GM12878 (cell line): Measurements from ENCODE around the gene PPARA. TPM values are rescaled to one million over a fixed set of nuclear protein-coding genes. Genes with fewer than 3 reads are reported as not detected.

Experiments used
- ATAC-seq: fragments of 200-7000 bp; cut with Tn5 transposase; 3 replicates; pipeline ENCODE4 v1.9.1; 2020; ENCODE audit warnings: mild to moderate bottlenecking, moderate library complexity
- BruUV-seq: library from RNA; stranded (reverse); fragments of 400-500 nt; replicated peaks from 2 replicates; lab custom pipeline; 2021; lab: Mats Ljungman, UMichigan
- CTCF ChIA-PET: fragments of 300-600 bp; sonication (Branson Sonifier 250); formaldehyde crosslinking; extraction: SDS; loops from one replicate; lab custom pipeline; 2021; ENCODE audit warnings: inconsistent platforms; lab: Yijun Ruan, JAX
- POLR2A ChIA-PET: fragments of 350-600 bp; formaldehyde crosslinking; extraction: SDS; loops from one replicate; lab custom pipeline; 2021; ENCODE audit warnings: inconsistent platforms; lab: Charles Lee
- RAD21 ChIA-PET: fragments of 300-600 bp; sonication (Branson Sonifier 250); formaldehyde crosslinking; loops from one replicate; lab custom pipeline; 2023; ENCODE audit warnings: antibody characterized with exemption; ENCODE audit not compliant: unreplicated experiment; lab: Charles Lee
- SMC1A ChIA-PET: fragments of 300-600 bp; sonication (Branson Sonifier 250); formaldehyde crosslinking; loops from one replicate; lab custom pipeline; 2023; ENCODE audit not compliant: unreplicated experiment, uncharacterized antibody; lab: Charles Lee
- DNase-seq: peaks from one replicate; pipeline ENCODE4 v3.0.0-alpha.2; 2011; ENCODE audit warnings: low read depth, low spot score
- FAIRE-seq: peaks from 3 replicates; lab custom pipeline; 2011; peaks lifted over from hg19 to GRCh38; lab: Jason Lieb, UNC
- H2AFZ ChIP-seq: 2 replicates; pipeline ENCODE4 v1.6.0; 2011; ENCODE audit warnings: low read depth, low read length, control low read depth; ENCODE audit not compliant: control insufficient read depth
- H3K27ac ChIP-seq: 2 replicates; pipeline ENCODE4 v1.5.1; 2011; ENCODE audit warnings: control low read depth; ENCODE audit not compliant: control insufficient read depth, insufficient read depth
- H3K27me3 ChIP-seq, 2 experiments: replicated peaks in 1 of 2; 2 replicates each; pipeline versions ENCODE4 v1.6.0 to v1.6.1; 2011; ENCODE audit warnings: low read length in 1 of 2; ENCODE audit not compliant: control insufficient read depth in 2 of 2, insufficient read depth in 2 of 2
- H3K36me3 ChIP-seq, 2 experiments: 2 replicates each; pipeline ENCODE4 v1.5.1; 2011; ENCODE audit warnings: low read length in 1 of 2; ENCODE audit not compliant: control insufficient read depth in 2 of 2, insufficient read depth in 2 of 2
- H3K4me1 ChIP-seq: 2 replicates; pipeline ENCODE4 v1.6.1; 2011; ENCODE audit warnings: mild to moderate bottlenecking, low read length, moderate library complexity, mixed read lengths; ENCODE audit not compliant: control insufficient read depth, insufficient read depth
- H3K4me2 ChIP-seq: 2 replicates; pipeline ENCODE4 v1.6.0; 2011; ENCODE audit warnings: control low read depth; ENCODE audit not compliant: control insufficient read depth, insufficient read depth
- H3K4me3 ChIP-seq: fragments of 200-600 bp; sonication (generic); 2 replicates; pipeline ENCODE4 v1.5.1; 2016
- H3K79me2 ChIP-seq: 2 replicates; pipeline ENCODE4 v1.6.0; 2011; ENCODE audit warnings: low read length; ENCODE audit not compliant: control insufficient read depth, insufficient read depth
- H3K9ac ChIP-seq: 2 replicates; pipeline ENCODE4 v1.8.0; 2011; ENCODE audit warnings: low read length, control low read depth, mixed read lengths; ENCODE audit not compliant: control insufficient read depth, insufficient read depth
- H3K9me3 ChIP-seq: replicated peaks from 3 replicates; pipeline ENCODE4 v1.5.1; 2011; ENCODE audit warnings: mild to moderate bottlenecking, low read length; ENCODE audit not compliant: control insufficient read depth, insufficient read depth
- H4K20me1 ChIP-seq: 2 replicates; pipeline ENCODE4 v1.6.0; 2011; ENCODE audit not compliant: control insufficient read depth, insufficient read depth
- BRCA1 ChIP-seq: IDR thresholded peaks from 2 replicates; pipeline ENCODE4 v1.6.1; 2011; ENCODE audit warnings: low read depth, low read length, improper control_type of control experiment
- CREB1 ChIP-seq: IDR thresholded peaks from 2 replicates; pipeline ENCODE4 v1.6.1; 2012; ENCODE audit warnings: low read depth, mild to moderate bottlenecking, inconsistent platforms
- E4F1 ChIP-seq: fragments of 450-650 bp; IDR thresholded peaks from 2 replicates; pipeline ENCODE4 v1.6.1; 2018; ENCODE audit warnings: borderline replicate concordance, mild to moderate bottlenecking; ENCODE audit not compliant: partially characterized antibody
- HDAC2 ChIP-seq: fragments of 200-600 bp; sonication (generic); IDR thresholded peaks from 2 replicates; pipeline ENCODE4 v1.6.1; 2017
- KAT2A ChIP-seq: conservative IDR thresholded peaks from 2 replicates; pipeline ENCODE4 v1.6.1; 2011; ENCODE audit warnings: low read depth, low read length; ENCODE audit not compliant: control insufficient read depth
- NR2F1 ChIP-seq: fragments of 450-650 bp; conservative IDR thresholded peaks from 2 replicates; pipeline ENCODE4 v1.6.1; 2017; ENCODE audit warnings: mild to moderate bottlenecking
- PAX5 ChIP-seq: IDR thresholded peaks from 2 replicates; pipeline ENCODE4 v1.6.1; 2011; ENCODE audit warnings: low read depth, low read length, borderline replicate concordance
- RBBP5 ChIP-seq: fragments of 200-600 bp; sonication (generic); conservative IDR thresholded peaks from 2 replicates; pipeline ENCODE4 v1.6.1; 2016
- RCOR1 ChIP-seq: conservative IDR thresholded peaks from 2 replicates; pipeline ENCODE4 v1.6.1; 2012; ENCODE audit warnings: low read depth, low read length, improper control_type of control experiment
- SMARCA5 ChIP-seq: fragments of 450-650 bp; IDR thresholded peaks from 2 replicates; pipeline ENCODE4 v1.6.1; 2017; ENCODE audit warnings: mild to moderate bottlenecking
- SREBF1 ChIP-seq: IDR thresholded peaks from 2 replicates; pipeline ENCODE4 v1.6.1; 2012; ENCODE audit warnings: mild to moderate bottlenecking, low read length
- ZBED1 ChIP-seq: IDR thresholded peaks from 2 replicates; pipeline ENCODE4 v1.6.1; 2016; ENCODE audit warnings: borderline replicate concordance
- ZNF622 ChIP-seq: fragments of 450-650 bp; IDR thresholded peaks from 2 replicates; pipeline ENCODE4 v1.6.1; 2017; ENCODE audit warnings: mild to moderate bottlenecking, inconsistent platforms
- WGBS: methylation state at CpG from one replicate; pipeline ENCODE4 v1.1.6; 2016; ENCODE audit warnings: low lambda C conversion rate; ENCODE audit not compliant: insufficient replicate concordance, insufficient coverage; ENCODE audit errors: missing lambda C conversion rate; 5-methylcytosine and 5-hydroxymethylcytosine counted together
- in situ Hi-C: fragments of 300-500 bp; cut with MboI; formaldehyde crosslinking; loops from 9 replicates; pipeline ENCODE4 v1.14.3; 2018; ENCODE audit warnings: mixed read lengths
- intact Hi-C: fragments of 100-400 bp; cut with micrococcal nuclease; formaldehyde crosslinking; loops from one replicate; pipeline ENCODE4 v1.14.2; 2022; ENCODE audit not compliant: unreplicated experiment
- polyA plus RNA-seq, 11 experiments: library from polyadenylated mRNA; depleted of rRNA in 4 of 11; unstranded in 6 of 11; stranded (reverse) in 5 of 11; fragments of >200 nt; fragmentation: Nextera tagmentation in 4 of 11; fragmentation: Illumina TruSeq in 1 of 11; extraction: Ambion mirVana in 4 of 11; extraction: Trizol in 1 of 11; gene quantifications; 1 replicate in 1 of 11; 2 replicates in 10 of 11; pipeline versions ENCODE4 v1.2.1 to v1.2.3, GENCODE V29; 2011 to 2016; ENCODE audit warnings: inconsistent platforms in 2 of 11, missing spikeins in 2 of 11, low read depth in 1 of 11
- total RNA-seq, 4 experiments: library from RNA; depleted of rRNA in 3 of 4; stranded (reverse); fragments of >200 nt in 3 of 4; fragmentation: Illumina TruSeq in 1 of 4; extraction: Trizol in 1 of 4; gene quantifications; 2 replicates each; pipeline versions ENCODE4 v1.2.1 to v1.2.3, GENCODE V29; 2013 to 2021

The PPARA gene
- total and polyA plus RNA-seq, 10 of the 15 experiments (the other 5 are each of a cell fraction or from before 2014, with no cell fraction given), result 0.72 to 10.4 (median 4.6) TPM

- intact Hi-C loops, result no loop called here
- no peak for ATAC-seq
- no peak for DNase-seq
- H2AFZ ChIP-seq, result no peak overlapping the region
- TF ChIP-seq RCOR1, result no peak
- no peak for TF ChIP-seq BRCA1
- TF ChIP-seq RBBP5, result no peak
- no peak for TF ChIP-seq SMARCA5
- no peak for TF ChIP-seq SREBF1
- TF ChIP-seq KAT2A, result no peak
- no peak for TF ChIP-seq NR2F1
- no peak for TF ChIP-seq ZBED1
- TF ChIP-seq ZNF622, result no peak
- TF ChIP-seq, all 136 proteins: peak for 0
- Histone ChIP-seq H3K36me3 (no peaks in the 10 kb centered on the region), H3K4me3 (no peak overlapping the region), H3K9ac (no peak overlapping the region), H3K79me2 (no peaks in the 10 kb centered on the region), H3K9me3 (no peaks in the 10 kb centered on the region), H4K20me1 (no peaks in the 10 kb centered on the region), H3K4me1 (peaks cover 17% of the 10 kb centered on the region), H3K4me2 (no peak overlapping the region), H3K27ac (no peak overlapping the region), H3K27me3 (no peaks in the 10 kb centered on the region)
- RAD21 ChIA-PET, result no interaction called here
- no peak for FAIRE-seq
- WGBS, result 80% methylated on average over 19 of the region's 19 CpGs
- POLR2A ChIA-PET, result no interaction called here
- no TSS peak for BruUV-seq
- SMC1A ChIA-PET, result interaction anchor here (0.6 kb wide), 1 partner anchor 181 kb away, joined by 3 read pairs; no protein-coding TSS in a partner anchor
- CTCF ChIA-PET, result interaction anchor here (0.7 to 1.2 kb wide), 3 partner anchors 127 to 787 kb away, joined by 3 to 4 read pairs (median 3); no protein-coding TSS in a partner anchor
- in situ Hi-C loops, result no loop called here
Measured at GRCh38 chr22:46132830-46133587, 17.3 kb upstream of the PPARA start.

GRCh38 chr22:46133588-46133855 is 16.8 kb upstream of the PPARA start:
- no peak for DNase-seq
- H3K4me3 ChIP-seq, result no peak overlapping the region
- in situ Hi-C loops, result no loop called here
- ChIA-PET CTCF (interaction anchor here (0.7 to 1.2 kb wide), 2 partner anchors 179 to 787 kb away, joined by 3 to 4 read pairs; no protein-coding TSS in a partner anchor), SMC1A (no interaction called here), RAD21 (no interaction called here), POLR2A (no interaction called here)
- ATAC-seq, result no peak
- H3K4me1 ChIP-seq, result peaks cover 17% of the 10 kb centered on the region
- no peaks in the 10 kb centered on the region for H4K20me1 ChIP-seq
- WGBS, result 57% methylated on average over 4 of the region's 4 CpGs
- no TSS peak for BruUV-seq
- H3K27ac ChIP-seq, result no peak overlapping the region
- no peak overlapping the region for H2AFZ ChIP-seq
- no peaks in the 10 kb centered on the region for H3K36me3 ChIP-seq
- no peak for TF ChIP-seq CREB1
- no peak for TF ChIP-seq E4F1
- TF ChIP-seq HDAC2, result no peak
- TF ChIP-seq PAX5, result no peak
- TF ChIP-seq, all 136 proteins: peak for 0
- H3K27me3 ChIP-seq, result no peaks in the 10 kb centered on the region
- no peaks in the 10 kb centered on the region for H3K79me2 ChIP-seq
- intact Hi-C loops, result no loop called here
- H3K9me3 ChIP-seq, result no peaks in the 10 kb centered on the region
- no peak for FAIRE-seq
- no peak overlapping the region for H3K9ac ChIP-seq
- H3K4me2 ChIP-seq, result no peak overlapping the region
